Lower lobe of right lung (tissue), 2 donors: ENCODE results near the gene DNAJC1. TPM values are rescaled to one million over a fixed set of nuclear protein-coding genes. Genes with fewer than 3 reads are reported as not detected.

Experiments used
- ATAC-seq, 2 donors: fragments of 200-7000 bp; cut with Tn5 transposase; one replicate each; pipeline ENCODE4 v1.9.1; 2020 to 2022; ENCODE audit warnings: mild to moderate bottlenecking in 2 of 2, moderate library complexity in 2 of 2
- DNase-seq: peaks from one replicate; pipeline ENCODE4 v3.0.0-alpha.2; 2020
- H3K27ac ChIP-seq: fragments of 200-600 bp; one replicate; pipeline ENCODE4 v1.8.0; 2022
- H3K27me3 ChIP-seq: fragments of 200-600 bp; one replicate; pipeline ENCODE4 v1.8.0; 2022; ENCODE audit warnings: low read depth
- H3K36me3 ChIP-seq: fragments of 200-600 bp; one replicate; pipeline ENCODE4 v1.8.0; 2022; ENCODE audit warnings: mild to moderate bottlenecking
- H3K4me1 ChIP-seq: fragments of 200-600 bp; one replicate; pipeline ENCODE4 v1.8.0; 2022
- H3K4me3 ChIP-seq: fragments of 200-600 bp; one replicate; pipeline ENCODE4 v1.8.0; 2022; ENCODE audit warnings: mild to moderate bottlenecking
- H3K9me3 ChIP-seq: fragments of 200-600 bp; one replicate; pipeline ENCODE4 v1.8.0; 2022
- intact Hi-C: fragments of 100-400 bp; cut with DNase I; formaldehyde crosslinking; loops from one replicate; pipeline ENCODE4 v1.11.0; 2022
- total RNA-seq: library from RNA; stranded (reverse); fragmentation: NEBNext Ultra II Directional; extraction: Animal tissue kit (Norgen Biotek cat#: 25700); gene quantifications from one replicate; pipeline ENCODE4 v1.2.1, GENCODE V29; 2021
- TF ChIP-seq, protein P1 (sequence below): fragments of 200-600 bp; IDR thresholded peaks from one replicate; pipeline ENCODE4 v1.8.0; 2022; ENCODE audit warnings: antibody characterized with exemption, mild to moderate bottlenecking
- donor health status: DM: no; HTN: yes; CAD: no; lungs with severe emphysema.

Gene DNAJC1
- total RNA-seq, 1 donor from 2014 or later, result 32.5 TPM

- no peak for DNase-seq
- no peaks in the 10 kb centered on the region for H3K4me1 ChIP-seq
- TF ChIP-seq, protein P1, sequence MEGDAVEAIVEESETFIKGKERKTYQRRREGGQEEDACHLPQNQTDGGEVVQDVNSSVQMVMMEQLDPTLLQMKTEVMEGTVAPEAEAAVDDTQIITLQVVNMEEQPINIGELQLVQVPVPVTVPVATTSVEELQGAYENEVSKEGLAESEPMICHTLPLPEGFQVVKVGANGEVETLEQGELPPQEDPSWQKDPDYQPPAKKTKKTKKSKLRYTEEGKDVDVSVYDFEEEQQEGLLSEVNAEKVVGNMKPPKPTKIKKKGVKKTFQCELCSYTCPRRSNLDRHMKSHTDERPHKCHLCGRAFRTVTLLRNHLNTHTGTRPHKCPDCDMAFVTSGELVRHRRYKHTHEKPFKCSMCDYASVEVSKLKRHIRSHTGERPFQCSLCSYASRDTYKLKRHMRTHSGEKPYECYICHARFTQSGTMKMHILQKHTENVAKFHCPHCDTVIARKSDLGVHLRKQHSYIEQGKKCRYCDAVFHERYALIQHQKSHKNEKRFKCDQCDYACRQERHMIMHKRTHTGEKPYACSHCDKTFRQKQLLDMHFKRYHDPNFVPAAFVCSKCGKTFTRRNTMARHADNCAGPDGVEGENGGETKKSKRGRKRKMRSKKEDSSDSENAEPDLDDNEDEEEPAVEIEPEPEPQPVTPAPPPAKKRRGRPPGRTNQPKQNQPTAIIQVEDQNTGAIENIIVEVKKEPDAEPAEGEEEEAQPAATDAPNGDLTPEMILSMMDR, result no peak
- H3K27ac ChIP-seq, result no peak overlapping the region
- intact Hi-C loops, result no loop called here
- H3K27me3 ChIP-seq, result no peaks in the 10 kb centered on the region
- no peak for ATAC-seq
- no peak overlapping the region for H3K4me3 ChIP-seq
- peaks cover 61% of the 10 kb centered on the region for H3K9me3 ChIP-seq
- H3K36me3 ChIP-seq, result no peaks in the 10 kb centered on the region
These were observed 170.8 kb downstream of the DNAJC1 start for GRCh38 chr10:21832821-21833130.

GRCh38 chr10:21831986-21832820 lies 171.3 kb downstream of the DNAJC1 start:
- intact Hi-C loops, result no loop called here
- ATAC-seq (no peak), DNase-seq (no peak)
- no peak overlapping the region for H3K27ac ChIP-seq
- H3K27me3 ChIP-seq, result no peaks in the 10 kb centered on the region
- no peak overlapping the region for H3K4me3 ChIP-seq
- no peaks in the 10 kb centered on the region for H3K4me1 ChIP-seq
- TF ChIP-seq, protein P1, result no peak
- no peaks in the 10 kb centered on the region for H3K36me3 ChIP-seq
- peaks cover 66% of the 10 kb centered on the region for H3K9me3 ChIP-seq

- intact Hi-C loops, result no loop called here
- no peak for ATAC-seq
These were observed 173.5 kb downstream of the DNAJC1 start for GRCh38 chr10:21830037-21830436.

DNA sequence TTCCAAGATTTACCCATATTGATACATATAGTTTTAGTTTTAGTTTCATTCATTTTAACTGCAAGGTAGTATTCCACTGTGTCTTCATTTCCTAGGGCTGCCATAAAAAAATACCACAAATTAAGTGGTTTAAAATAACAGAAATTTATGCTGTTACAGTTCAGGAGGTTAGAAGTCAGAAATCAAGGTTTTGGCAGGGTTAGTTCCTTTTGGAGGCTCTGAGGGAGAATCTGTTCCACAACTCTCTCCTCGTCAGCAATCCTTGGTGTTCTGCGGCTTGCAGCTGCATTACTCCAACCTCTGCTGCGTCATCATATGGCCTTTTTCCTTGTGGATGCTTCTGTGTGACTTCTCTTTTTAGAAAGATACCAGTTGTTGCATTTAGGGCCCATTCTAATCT lies 176.2 kb downstream of the DNAJC1 start:
- peaks cover 60% of the 10 kb centered on the region for H3K9me3 ChIP-seq
- H3K27ac ChIP-seq, result no peak overlapping the region
- DNase-seq (no peak), ATAC-seq (no peak)
- TF ChIP-seq, protein P1, result no peak
- H3K27me3 ChIP-seq, result no peaks in the 10 kb centered on the region
- H3K36me3 ChIP-seq, result no peaks in the 10 kb centered on the region
- H3K4me3 ChIP-seq, result no peak overlapping the region
- intact Hi-C loops, result no loop called here
- no peaks in the 10 kb centered on the region for H3K4me1 ChIP-seq

More at GRCh38 chr10:21830037-21830436, 173.5 kb downstream of the DNAJC1 start:
- Histone ChIP-seq H3K27ac (no peak overlapping the region), H3K9me3 (peaks cover 75% of the 10 kb centered on the region), H3K27me3 (no peaks in the 10 kb centered on the region), H3K36me3 (no peaks in the 10 kb centered on the region), H3K4me3 (no peak overlapping the region), H3K4me1 (no peaks in the 10 kb centered on the region)
- TF ChIP-seq, protein P1, result no peak
- DNase-seq, result no peak

DNA sequence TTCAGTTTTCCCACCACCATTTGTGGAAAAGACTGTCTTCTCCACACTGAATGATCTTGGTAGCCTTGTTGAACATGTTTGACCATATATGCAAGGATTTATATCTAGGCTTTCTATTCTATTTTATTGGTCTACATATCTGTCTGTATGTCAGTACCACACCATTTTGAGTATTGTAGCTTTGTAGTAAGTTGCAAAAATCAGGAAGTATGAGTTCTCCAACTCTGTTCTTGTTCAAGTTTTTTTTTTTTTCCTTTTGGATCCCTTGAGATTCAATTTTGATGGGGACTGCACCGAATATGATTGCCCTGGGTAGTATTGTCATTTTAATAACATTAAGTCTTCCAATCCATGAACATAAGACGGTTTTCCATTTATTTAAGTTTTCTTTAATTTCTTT lies 176.8 kb downstream of the DNAJC1 start:
- Histone ChIP-seq H3K4me1 (no peaks in the 10 kb centered on the region), H3K9me3 (peaks cover 60% of the 10 kb centered on the region), H3K27me3 (no peaks in the 10 kb centered on the region), H3K4me3 (no peak overlapping the region), H3K36me3 (no peaks in the 10 kb centered on the region), H3K27ac (no peak overlapping the region)
- intact Hi-C loops, result no loop called here
- DNase-seq (no peak), ATAC-seq (no peak)
- TF ChIP-seq, protein P1, result no peak
